Measurements from ENCODE around the gene ARHGAP4. TPM values are rescaled to one million over a fixed set of nuclear protein-coding genes. Genes with fewer than 3 reads are reported as not detected.

The ARHGAP4 gene
- total and polyA plus RNA-seq, 3 donors from 2014 or later = 25.6 to 41.3 (median 34.6) TPM

- WGBS, 2 donors = 86 to 93% methylated on average over 3 to 22 of the region's 22 CpGs
- Histone ChIP-seq H3K4me3 (no peak overlapping the region), H3K27me3 (no peaks in the 10 kb centered on the region), H3K27ac (no peak overlapping the region), H3K9me3 (no peaks in the 10 kb centered on the region), H3K36me3 (ENCODE audit: low read depth, missing control alignments) (no peaks in the 10 kb centered on the region), H3K4me1 (no peaks in the 10 kb centered on the region)
- TF ChIP-seq POLR2A (IDR thresholded peaks at IDR 0.05) = no peak
- no peak for TF ChIP-seq CTCF (IDR thresholded peaks at IDR 0.05)
- intact Hi-C loops (cut with DNase I; ENCODE audit: low total_unique reads) = no loop called here
- no peak for DNase-seq
Measured at GRCh38 chrX:153862369-153863250, 63.5 kb downstream of the ARHGAP4 start.

- Histone ChIP-seq H3K27ac (no peak overlapping the region), H3K4me1 (no peaks in the 10 kb centered on the region), H3K36me3 (ENCODE audit: low read depth, missing control alignments) (no peaks in the 10 kb centered on the region), H3K9me3 (no peaks in the 10 kb centered on the region), H3K4me3 (no peak overlapping the region), H3K27me3 (no peaks in the 10 kb centered on the region)
- 67 to 76% methylated on average over 4 to 21 of the region's 21 CpGs for WGBS, 2 donors
- TF ChIP-seq CTCF (IDR thresholded peaks at IDR 0.05) (no peak), POLR2A (IDR thresholded peaks at IDR 0.05) (no peak)
- DNase-seq = no peak
- intact Hi-C loops (cut with DNase I; ENCODE audit: low total_unique reads) = no loop called here
Measured at GRCh38 chrX:153861733-153862310, 64.2 kb downstream of the ARHGAP4 start.

- Histone ChIP-seq H3K27ac (no peak overlapping the region), H3K4me3 (no peak overlapping the region), H3K9me3 (no peaks in the 10 kb centered on the region), H3K27me3 (no peaks in the 10 kb centered on the region), H3K4me1 (no peaks in the 10 kb centered on the region), H3K36me3 (ENCODE audit: low read depth, missing control alignments) (no peaks in the 10 kb centered on the region)
- DNase-seq = no peak
- intact Hi-C loops (cut with DNase I; ENCODE audit: low total_unique reads) = no loop called here
- 81 to 89% methylated on average over 3 to 7 of the region's 10 CpGs for WGBS, 2 donors
- TF ChIP-seq CTCF (IDR thresholded peaks at IDR 0.05) (no peak), POLR2A (IDR thresholded peaks at IDR 0.05) (no peak)
Measured at GRCh38 chrX:153861151-153861550, 64.9 kb downstream of the ARHGAP4 start.

Other genes with a start within 250 kb of the ARHGAP4 start
- 100 to 1,000 TPM in 1 of 2 donors, 10 to 100 TPM in 1; 91.3 to 107 TPM for gene SLC6A8, start 238.3 kb downstream of the ARHGAP4 start, total RNA-seq
- gene SLC6A8, start 238.3 kb downstream of the ARHGAP4 start, polyA plus RNA-seq (ENCODE audit: insufficient read depth, low read depth, low replicate concordance) = 73.5 TPM
- 100 to 1,000 TPM; 149 to 153 TPM for gene BCAP31, start 201.9 kb downstream of the ARHGAP4 start, total RNA-seq
- 222 TPM for gene BCAP31, start 201.9 kb downstream of the ARHGAP4 start, polyA plus RNA-seq (ENCODE audit: insufficient read depth, low read depth, low replicate concordance)
- gene ABCD1, start 201.4 kb downstream of the ARHGAP4 start, total RNA-seq = 100 to 1,000 TPM in 1 of 2 donors, 10 to 100 TPM in 1; 84.4 to 112 TPM
- gene ABCD1, start 201.4 kb downstream of the ARHGAP4 start, polyA plus RNA-seq (ENCODE audit: insufficient read depth, low read depth, low replicate concordance) = 34.3 TPM
- 10 to 100 TPM; 49.3 to 57.9 TPM for gene PLXNB3, start 162.0 kb downstream of the ARHGAP4 start, total RNA-seq
- 28.0 TPM for gene PLXNB3, start 162.0 kb downstream of the ARHGAP4 start, polyA plus RNA-seq (ENCODE audit: insufficient read depth, low read depth, low replicate concordance)
- gene SRPK3, start 145.2 kb downstream of the ARHGAP4 start, total RNA-seq = 1 to 10 TPM in 1 of 2 donors, under 1 TPM in 1; 0.62 to 2.2 TPM
- gene SRPK3, start 145.2 kb downstream of the ARHGAP4 start, polyA plus RNA-seq (ENCODE audit: insufficient read depth, low read depth, low replicate concordance) = 1.3 TPM
- gene IDH3G, start 131.9 kb downstream of the ARHGAP4 start, total RNA-seq = 10 to 100 TPM; 74.9 to 83.1 TPM
- gene IDH3G, start 131.9 kb downstream of the ARHGAP4 start, polyA plus RNA-seq (ENCODE audit: insufficient read depth, low read depth, low replicate concordance) = 52.4 TPM
- gene SSR4, start 131.6 kb downstream of the ARHGAP4 start, total RNA-seq = 100 to 1,000 TPM; 246 to 294 TPM
- 275 TPM for gene SSR4, start 131.6 kb downstream of the ARHGAP4 start, polyA plus RNA-seq (ENCODE audit: insufficient read depth, low read depth, low replicate concordance)
- gene PDZD4, start 95.7 kb downstream of the ARHGAP4 start, total RNA-seq = 10 to 100 TPM; 13.5 to 17.2 TPM
- 11.2 TPM for gene PDZD4, start 95.7 kb downstream of the ARHGAP4 start, polyA plus RNA-seq (ENCODE audit: insufficient read depth, low read depth, low replicate concordance)
- 1 to 10 TPM; 1.7 to 4.5 TPM for gene L1CAM, start 40.1 kb downstream of the ARHGAP4 start, total RNA-seq
- 2.5 TPM for gene L1CAM, start 40.1 kb downstream of the ARHGAP4 start, polyA plus RNA-seq (ENCODE audit: insufficient read depth, low read depth, low replicate concordance)
- gene AVPR2, start 21.6 kb downstream of the ARHGAP4 start, total RNA-seq = 1 to 10 TPM in 1 of 2 donors, under 1 TPM in 1; 0.74 to 1.1 TPM
- 1.3 TPM for gene AVPR2, start 21.6 kb downstream of the ARHGAP4 start, polyA plus RNA-seq (ENCODE audit: insufficient read depth, low read depth, low replicate concordance)
- gene NAA10, start 8.8 kb upstream of the ARHGAP4 start, total RNA-seq = 10 to 100 TPM; 46.7 to 52.8 TPM
- gene NAA10, start 8.8 kb upstream of the ARHGAP4 start, polyA plus RNA-seq (ENCODE audit: insufficient read depth, low read depth, low replicate concordance) = 33.9 TPM
- 1 to 10 TPM; 2.8 to 3.4 TPM for gene RENBP, start 18.4 kb upstream of the ARHGAP4 start, total RNA-seq
- 4.8 TPM for gene RENBP, start 18.4 kb upstream of the ARHGAP4 start, polyA plus RNA-seq (ENCODE audit: insufficient read depth, low read depth, low replicate concordance)
- gene HCFC1, start 45.6 kb upstream of the ARHGAP4 start, total RNA-seq = 100 to 1,000 TPM; 102 to 115 TPM
- 32.3 TPM for gene HCFC1, start 45.6 kb upstream of the ARHGAP4 start, polyA plus RNA-seq (ENCODE audit: insufficient read depth, low read depth, low replicate concordance)
- 10 to 100 TPM; 13.1 to 15.7 TPM for gene TMEM187, start 46.5 kb upstream of the ARHGAP4 start, total RNA-seq
- 6.1 TPM for gene TMEM187, start 46.5 kb upstream of the ARHGAP4 start, polyA plus RNA-seq (ENCODE audit: insufficient read depth, low read depth, low replicate concordance)
- gene IRAK1, start 93.6 kb upstream of the ARHGAP4 start, total RNA-seq = 10 to 100 TPM; 77.6 to 90.8 TPM
- 48.6 TPM for gene IRAK1, start 93.6 kb upstream of the ARHGAP4 start, polyA plus RNA-seq (ENCODE audit: insufficient read depth, low read depth, low replicate concordance)
- 10 to 100 TPM; 85.4 to 86.4 TPM for gene MECP2, start 171.5 kb upstream of the ARHGAP4 start, total RNA-seq
- gene MECP2, start 171.5 kb upstream of the ARHGAP4 start, polyA plus RNA-seq (ENCODE audit: insufficient read depth, low read depth, low replicate concordance) = 25.0 TPM
- under 1 TPM in 1 of 2 donors, not detected in 1; 0.31 TPM for gene OPN1LW, start 218.0 kb upstream of the ARHGAP4 start, total RNA-seq
- gene OPN1LW, start 218.0 kb upstream of the ARHGAP4 start, polyA plus RNA-seq (ENCODE audit: insufficient read depth, low read depth, low replicate concordance) = not detected

Data from testis (tissue), 3 donors.